ENCODE measurements around the gene ACLY. TPM values are rescaled to one million over a fixed set of nuclear protein-coding genes. Genes with fewer than 3 reads are reported as not detected.

ACLY gene
- total and polyA plus RNA-seq, 5 donors, result 23.0 to 50.8 (median 36.6) TPM

GRCh38 chr17:41959336-41960095 is 40.8 kb upstream of the ACLY start:
- Histone ChIP-seq H3K27ac (ENCODE audit: low read length) (no peak overlapping the region), H3K4me1 (ENCODE audit: control insufficient read depth, insufficient read depth, low read length) (no peaks in the 10 kb centered on the region), H3K4me3 (ENCODE audit: low read length) (no peak overlapping the region), H3K9me3 (ENCODE audit: control insufficient read depth, low read length) (no peaks in the 10 kb centered on the region), H3K27me3 (ENCODE audit: control insufficient read depth, insufficient read depth) (no peaks in the 10 kb centered on the region)
- ATAC-seq (peak; percentile 39 to 50), DNase-seq (peak in 1 of 3 donors; percentile 63)
- 38% methylated on average over 17 of the region's 17 CpGs for WGBS
- intact Hi-C loops (cut with DNase I), result loop anchor here (5.0 to 10.0 kb wide), 6 partner anchors 63 to 225 kb away; partner anchors contain the start of genes NKIRAS2 (in 2 of the 4) and HAP1 (in 1 of the 4)

GRCh38 chr17:41959030-41959335 is 40.2 kb upstream of the ACLY start:
- DNase-seq, result peak in 1 of 3 donors; percentile 10
- Histone ChIP-seq H3K4me3 (ENCODE audit: low read length) (no peak overlapping the region), H3K27ac (ENCODE audit: low read length) (no peak overlapping the region), H3K9me3 (ENCODE audit: control insufficient read depth, low read length) (no peaks in the 10 kb centered on the region), H3K4me1 (ENCODE audit: control insufficient read depth, insufficient read depth, low read length) (no peaks in the 10 kb centered on the region), H3K27me3 (ENCODE audit: control insufficient read depth, insufficient read depth) (no peaks in the 10 kb centered on the region)
- ATAC-seq, result no peak
- intact Hi-C loops (cut with DNase I), result loop anchor here in 1 of 4 donors (10.0 kb wide), 1 partner anchor 224 kb away; the partner anchor contains the start of gene HAP1
- WGBS, result 67% methylated on average over 2 of the region's 2 CpGs

- H3K27me3 ChIP-seq (ENCODE audit: control insufficient read depth, insufficient read depth), result no peaks in the 10 kb centered on the region
- no peak overlapping the region for H3K4me3 ChIP-seq (ENCODE audit: low read length)
- H3K4me1 ChIP-seq (ENCODE audit: control insufficient read depth, insufficient read depth, low read length), result no peaks in the 10 kb centered on the region
- DNase-seq, result peak in 1 of 3 donors; percentile 9
- ATAC-seq, result no peak
- H3K9me3 ChIP-seq (ENCODE audit: control insufficient read depth, low read length), result no peaks in the 10 kb centered on the region
- intact Hi-C loops (cut with DNase I), result loop anchor here in 1 of 4 donors (10.0 kb wide), 1 partner anchor 223 kb away; the partner anchor contains the start of gene HAP1
- H3K27ac ChIP-seq (ENCODE audit: low read length), result no peak overlapping the region
- 90% methylated on average over 6 of the region's 6 CpGs for WGBS
These were observed 39.2 kb upstream of the ACLY start for GRCh38 chr17:41957869-41958439.

- DNase-seq (peak in 1 of 3 donors; percentile 12), ATAC-seq (no peak)
- Histone ChIP-seq H3K4me1 (ENCODE audit: control insufficient read depth, insufficient read depth, low read length) (no peaks in the 10 kb centered on the region), H3K9me3 (ENCODE audit: control insufficient read depth, low read length) (no peaks in the 10 kb centered on the region), H3K27ac (ENCODE audit: low read length) (no peak overlapping the region), H3K4me3 (ENCODE audit: low read length) (no peak overlapping the region), H3K27me3 (ENCODE audit: control insufficient read depth, insufficient read depth) (no peaks in the 10 kb centered on the region)
- intact Hi-C loops (cut with DNase I), result loop anchor here in 1 of 4 donors (10.0 kb wide), 1 partner anchor 222 kb away; the partner anchor contains the start of gene HAP1
- 63% methylated on average over 11 of the region's 11 CpGs for WGBS
These were observed 38.5 kb upstream of the ACLY start for GRCh38 chr17:41957031-41957868.

GRCh38 chr17:41956522-41956921 is 37.8 kb upstream of the ACLY start:
- no peak overlapping the region for H3K4me3 ChIP-seq (ENCODE audit: low read length)
- H3K27me3 ChIP-seq (ENCODE audit: control insufficient read depth, insufficient read depth), result no peaks in the 10 kb centered on the region
- intact Hi-C loops (cut with DNase I), result loop anchor here in 1 of 4 donors (10.0 kb wide), 1 partner anchor 222 kb away; the partner anchor contains the start of gene HAP1
- H3K9me3 ChIP-seq (ENCODE audit: control insufficient read depth, low read length), result no peaks in the 10 kb centered on the region
- 84% methylated on average over 6 of the region's 6 CpGs for WGBS
- H3K27ac ChIP-seq (ENCODE audit: low read length), result no peak overlapping the region
- ATAC-seq (no peak), DNase-seq (peak in 1 of 3 donors; percentile 4)
- no peaks in the 10 kb centered on the region for H3K4me1 ChIP-seq (ENCODE audit: control insufficient read depth, insufficient read depth, low read length)

GRCh38 chr17:41948762-41949460 is 30.2 kb upstream of the ACLY start:
- peak in 1 of 3 donors; percentile 11 for DNase-seq
- intact Hi-C loops (cut with DNase I), result no loop called here
- no peaks in the 10 kb centered on the region for H3K27me3 ChIP-seq (ENCODE audit: control insufficient read depth, insufficient read depth)
- H3K4me3 ChIP-seq (ENCODE audit: low read length), result no peak overlapping the region
- peak in 1 of 2 donors; percentile 16 for ATAC-seq
- no peaks in the 10 kb centered on the region for H3K4me1 ChIP-seq (ENCODE audit: control insufficient read depth, insufficient read depth, low read length)
- H3K27ac ChIP-seq (ENCODE audit: low read length), result no peak overlapping the region
- no peaks in the 10 kb centered on the region for H3K9me3 ChIP-seq (ENCODE audit: control insufficient read depth, low read length)
- 78% methylated on average over 11 of the region's 11 CpGs for WGBS

GRCh38 chr17:41944943-41945342 is 26.2 kb upstream of the ACLY start:
- H3K4me3 ChIP-seq (ENCODE audit: low read length), result no peak overlapping the region
- ATAC-seq (no peak), DNase-seq (no peak)
- WGBS, result 78% methylated on average over 3 of the region's 3 CpGs
- intact Hi-C loops (cut with DNase I), result no loop called here
- no peaks in the 10 kb centered on the region for H3K4me1 ChIP-seq (ENCODE audit: control insufficient read depth, insufficient read depth, low read length)
- H3K9me3 ChIP-seq (ENCODE audit: control insufficient read depth, low read length), result no peaks in the 10 kb centered on the region
- H3K27me3 ChIP-seq (ENCODE audit: control insufficient read depth, insufficient read depth), result no peaks in the 10 kb centered on the region
- H3K27ac ChIP-seq (ENCODE audit: low read length), result no peak overlapping the region

- Histone ChIP-seq H3K27me3 (ENCODE audit: control insufficient read depth, insufficient read depth) (no peaks in the 10 kb centered on the region), H3K27ac (ENCODE audit: low read length) (no peak overlapping the region), H3K9me3 (ENCODE audit: control insufficient read depth, low read length) (no peaks in the 10 kb centered on the region), H3K4me1 (ENCODE audit: control insufficient read depth, insufficient read depth, low read length) (no peaks in the 10 kb centered on the region), H3K4me3 (ENCODE audit: low read length) (no peak overlapping the region)
- ATAC-seq (no peak), DNase-seq (no peak)
- intact Hi-C loops (cut with DNase I), result no loop called here
- WGBS, result 87% methylated on average over 3 of the region's 3 CpGs
These were observed 24.7 kb upstream of the ACLY start for GRCh38 chr17:41943492-41943891.

- 93% methylated on average over 8 of the region's 8 CpGs for WGBS
- DNase-seq (peak in 1 of 3 donors; percentile 18), ATAC-seq (no peak)
- no peak overlapping the region for H3K27ac ChIP-seq (ENCODE audit: low read length)
- H3K4me1 ChIP-seq (ENCODE audit: control insufficient read depth, insufficient read depth, low read length), result no peaks in the 10 kb centered on the region
- H3K27me3 ChIP-seq (ENCODE audit: control insufficient read depth, insufficient read depth), result no peaks in the 10 kb centered on the region
- H3K4me3 ChIP-seq (ENCODE audit: low read length), result no peak overlapping the region
- H3K9me3 ChIP-seq (ENCODE audit: control insufficient read depth, low read length), result no peaks in the 10 kb centered on the region
- intact Hi-C loops (cut with DNase I), result no loop called here
These were observed 24.0 kb upstream of the ACLY start for GRCh38 chr17:41942626-41943373.

- Histone ChIP-seq H3K27ac (ENCODE audit: low read length) (no peak overlapping the region), H3K4me1 (ENCODE audit: control insufficient read depth, insufficient read depth, low read length) (no peaks in the 10 kb centered on the region), H3K27me3 (ENCODE audit: control insufficient read depth, insufficient read depth) (no peaks in the 10 kb centered on the region), H3K9me3 (ENCODE audit: control insufficient read depth, low read length) (no peaks in the 10 kb centered on the region), H3K4me3 (ENCODE audit: low read length) (no peak overlapping the region)
- intact Hi-C loops (cut with DNase I), result no loop called here
- ATAC-seq (no peak), DNase-seq (no peak)
- 90% methylated on average over 5 of the region's 5 CpGs for WGBS
These were observed 22.4 kb upstream of the ACLY start for GRCh38 chr17:41941168-41941567.
